HepG2 (cell line): ENCODE results near the gene RIPK1. TPM values are rescaled to one million over a fixed set of nuclear protein-coding genes. Genes with fewer than 3 reads are reported as not detected.
A peak's percentile ranks its signal among the peaks of the same experiment; 100 is the strongest.

ENCODE experiments used
- ATRX ChIP-seq: sonication (generic); formaldehyde crosslinking; IDR thresholded peaks from 2 replicates; pipeline ENCODE4 v1.4.0; 2020; ENCODE audit warnings: missing genetic modification reagents, borderline replicate concordance
- CTCF ChIP-seq: sonication (generic); formaldehyde crosslinking; IDR thresholded peaks from 2 replicates; pipeline ENCODE4 v1.5.0; 2020; ENCODE audit warnings: mild to moderate bottlenecking, missing genetic modification reagents, moderate library complexity
- GTF3A ChIP-seq: sonication (generic); formaldehyde crosslinking; conservative IDR thresholded peaks from 2 replicates; pipeline ENCODE4 v1.4.0; 2020; ENCODE audit warnings: mild to moderate bottlenecking, missing genetic modification reagents
- HDAC2 ChIP-seq: sonication (generic); formaldehyde crosslinking; IDR thresholded peaks from 2 replicates; pipeline ENCODE4 v1.4.0; 2020; ENCODE audit warnings: missing genetic modification reagents
- MIXL1 ChIP-seq: IDR thresholded peaks from 2 replicates; pipeline ENCODE4 v1.6.1; 2016
- NBN ChIP-seq: fragments of 450-650 bp; conservative IDR thresholded peaks from 2 replicates; pipeline ENCODE4 v1.6.1; 2017
- PLRG1 ChIP-seq: fragments of 450-650 bp; conservative IDR thresholded peaks from 2 replicates; pipeline ENCODE4 v1.6.1; 2016
- PRDM4 ChIP-seq: sonication (generic); formaldehyde crosslinking; IDR thresholded peaks from 2 replicates; pipeline ENCODE4 v1.9.0; 2021; ENCODE audit warnings: missing genetic modification reagents, borderline replicate concordance
- SRSF9 ChIP-seq: fragments of 200-400 bp; formaldehyde crosslinking; IDR thresholded peaks from 2 replicates; pipeline ENCODE4 v1.6.1; 2018; ENCODE audit warnings: borderline replicate concordance, mild to moderate bottlenecking, low read depth, low read length; ENCODE audit not compliant: insufficient read depth, poor library complexity, severe bottlenecking
- TBX2 ChIP-seq: sonication (generic); formaldehyde crosslinking; IDR thresholded peaks from 2 replicates; pipeline ENCODE4 v1.5.0; 2020; ENCODE audit warnings: missing genetic modification reagents, mild to moderate bottlenecking, borderline replicate concordance
- THAP8 ChIP-seq: sonication (generic); formaldehyde crosslinking; IDR thresholded peaks from 2 replicates; pipeline ENCODE4 v1.5.1; 2020; ENCODE audit warnings: missing genetic modification reagents, mild to moderate bottlenecking, borderline replicate concordance
- ZFP41 ChIP-seq: sonication (generic); formaldehyde crosslinking; IDR thresholded peaks from 2 replicates; pipeline ENCODE4 v1.4.0; 2020; ENCODE audit warnings: mild to moderate bottlenecking, missing genetic modification reagents, borderline replicate concordance
- ZNF232 ChIP-seq: sonication (generic); formaldehyde crosslinking; IDR thresholded peaks from 2 replicates; pipeline ENCODE4 v1.4.0; 2020; ENCODE audit warnings: missing genetic modification reagents, borderline replicate concordance
- ZNF331 ChIP-seq: sonication (generic); formaldehyde crosslinking; IDR thresholded peaks from 2 replicates; pipeline ENCODE4 v1.4.0; 2020; ENCODE audit warnings: missing genetic modification reagents
- ZNF510 ChIP-seq: sonication (generic); formaldehyde crosslinking; IDR thresholded peaks from 2 replicates; pipeline ENCODE4 v1.4.0; 2020; ENCODE audit warnings: low read depth, mild to moderate bottlenecking, missing genetic modification reagents
- ZNF552 ChIP-seq: sonication (generic); formaldehyde crosslinking; IDR thresholded peaks from 2 replicates; pipeline ENCODE4 v1.9.0; 2022; ENCODE audit warnings: missing genetic modification reagents, mild to moderate bottlenecking, borderline replicate concordance
- ZNF597 ChIP-seq: sonication (generic); formaldehyde crosslinking; IDR thresholded peaks from 2 replicates; pipeline ENCODE4 v1.5.0; 2020; ENCODE audit warnings: missing genetic modification reagents
- ZNF619 ChIP-seq: sonication (generic); formaldehyde crosslinking; IDR thresholded peaks from 2 replicates; pipeline ENCODE4 v1.4.0; 2020; ENCODE audit warnings: mild to moderate bottlenecking, missing genetic modification reagents
- ZSCAN22 ChIP-seq: sonication (generic); formaldehyde crosslinking; IDR thresholded peaks from 2 replicates; pipeline ENCODE4 v1.4.0; 2020; ENCODE audit warnings: mild to moderate bottlenecking, missing genetic modification reagents
- polyA plus RNA-seq, 8 experiments: library from polyadenylated mRNA; depleted of rRNA in 3 of 8; stranded (reverse) in 7 of 8; unstranded in 1 of 8; fragments of >200 nt; fragmentation: Illumina TruSeq in 4 of 8; extraction: Trizol in 4 of 8; gene quantifications; 2 replicates each; pipeline versions ENCODE4 v1.2.1 to v1.2.3, GENCODE V29; 2011 to 2016; ENCODE audit warnings: low read depth in 4 of 8, missing spikeins in 1 of 8, mixed read lengths in 1 of 8; ENCODE audit not compliant: insufficient read depth in 1 of 8
- total RNA-seq, 5 experiments: library from RNA; depleted of rRNA; stranded (reverse); fragments of >200 nt; fragmentation: Illumina TruSeq; extraction: Trizol; gene quantifications; 2 replicates each; pipeline ENCODE4 v1.2.3, GENCODE V29; 2016; ENCODE audit warnings: low read depth in 1 of 5
- TF ChIP-seq, protein P1 (sequence below): sonication (generic); formaldehyde crosslinking; IDR thresholded peaks from 2 replicates; pipeline ENCODE4 v1.8.0; 2022; ENCODE audit warnings: missing genetic modification reagents, mild to moderate bottlenecking, borderline replicate concordance
- TF ChIP-seq, protein P2 (sequence below): sonication (generic); formaldehyde crosslinking; IDR thresholded peaks from 2 replicates; pipeline ENCODE4 v1.4.0; 2020; ENCODE audit warnings: missing genetic modification reagents

Gene RIPK1
- total and polyA plus RNA-seq, 2 of the 13 experiments (the other 11 are each of a cell fraction or from before 2014, with no cell fraction given), result 9.0 to 10.3 TPM

DNA sequence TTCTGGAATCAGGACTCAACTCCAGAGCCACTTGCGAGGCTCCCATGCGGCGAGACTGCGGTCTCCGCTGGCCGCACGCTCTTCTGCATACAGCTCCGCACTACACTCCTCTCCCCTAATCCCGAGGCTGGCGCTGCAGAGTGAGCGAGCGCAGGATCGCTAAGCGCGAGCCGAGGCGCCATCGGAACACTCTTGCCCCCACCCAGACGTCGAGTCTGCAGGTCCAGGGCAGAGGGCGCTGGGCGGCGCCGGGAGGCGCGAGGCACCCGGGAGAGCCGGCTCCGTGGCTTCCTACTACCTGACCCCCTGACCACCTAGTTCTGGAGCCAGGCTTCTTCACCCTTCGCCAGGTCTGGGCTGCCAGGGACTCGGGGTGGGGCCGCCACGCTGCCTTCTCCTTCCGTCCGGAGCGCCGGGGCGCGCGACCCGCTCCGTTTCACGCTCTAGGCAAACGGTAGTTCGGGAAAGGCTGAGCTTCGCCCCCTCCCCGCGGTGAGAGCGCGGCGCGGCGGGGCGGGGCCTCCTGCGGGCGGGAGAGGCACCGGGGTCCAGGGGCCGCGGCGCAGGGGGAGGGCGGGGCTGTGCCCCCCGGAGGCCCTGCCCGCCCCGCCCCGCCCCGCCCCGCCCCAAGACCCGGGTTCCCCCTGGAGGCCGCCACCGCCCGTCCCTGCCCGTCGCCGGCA, 94.4 kb downstream of the RIPK1 start (continued):
- no peak for TF ChIP-seq ZNF597 (CRISPR knock-in tag)
- no peak for TF ChIP-seq ZNF510 (CRISPR knock-in tag)
- TF ChIP-seq TBX2 (CRISPR knock-in tag), result peak; percentile 94
- TF ChIP-seq PRDM4 (CRISPR knock-in tag), result 0 out of 2 replicates have a peak, but pooled peaks have one; percentile 9
- no peak for TF ChIP-seq SRSF9
- TF ChIP-seq THAP8 (CRISPR knock-in tag), result no peak; the same call in 1 of the 2 replicates
- TF ChIP-seq NBN, result no peak
- no peak for TF ChIP-seq ZNF232 (CRISPR knock-in tag)
- 0 out of 2 replicates have a peak, but pooled peaks have one; percentile 57 for TF ChIP-seq ZNF619
- no peak for TF ChIP-seq ATRX
- peak; percentile 83 for TF ChIP-seq ZNF552 (CRISPR knock-in tag)
- peak; percentile 84; the same call in 1 of the 2 replicates for TF ChIP-seq ZNF331 (CRISPR knock-in tag)
- TF ChIP-seq ZSCAN22 (CRISPR knock-in tag), result no peak
- 0 out of 2 replicates have a peak, but pooled peaks have one; percentile 85 for TF ChIP-seq GTF3A (CRISPR knock-in tag)
- peak; percentile 58 for TF ChIP-seq CTCF (CRISPR knock-in tag)
- peak; percentile 28; the same call in 1 of the 2 replicates for TF ChIP-seq ZFP41 (CRISPR knock-in tag)
- peak; percentile 64; the same call in 1 of the 2 replicates for TF ChIP-seq HDAC2 (CRISPR knock-in tag)
- TF ChIP-seq, protein P1, sequence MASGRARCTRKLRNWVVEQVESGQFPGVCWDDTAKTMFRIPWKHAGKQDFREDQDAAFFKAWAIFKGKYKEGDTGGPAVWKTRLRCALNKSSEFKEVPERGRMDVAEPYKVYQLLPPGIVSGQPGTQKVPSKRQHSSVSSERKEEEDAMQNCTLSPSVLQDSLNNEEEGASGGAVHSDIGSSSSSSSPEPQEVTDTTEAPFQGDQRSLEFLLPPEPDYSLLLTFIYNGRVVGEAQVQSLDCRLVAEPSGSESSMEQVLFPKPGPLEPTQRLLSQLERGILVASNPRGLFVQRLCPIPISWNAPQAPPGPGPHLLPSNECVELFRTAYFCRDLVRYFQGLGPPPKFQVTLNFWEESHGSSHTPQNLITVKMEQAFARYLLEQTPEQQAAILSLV (CRISPR knock-in tag), result peak; percentile 87
- TF ChIP-seq PLRG1, result no peak
- 0 out of 2 replicates have a peak, but pooled peaks have one; percentile 31 for TF ChIP-seq MIXL1 (CRISPR knock-in tag)
- TF ChIP-seq, protein P2, sequence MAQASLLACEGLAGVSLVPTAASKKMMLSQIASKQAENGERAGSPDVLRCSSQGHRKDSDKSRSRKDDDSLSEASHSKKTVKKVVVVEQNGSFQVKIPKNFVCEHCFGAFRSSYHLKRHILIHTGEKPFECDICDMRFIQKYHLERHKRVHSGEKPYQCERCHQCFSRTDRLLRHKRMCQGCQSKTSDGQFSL (CRISPR knock-in tag), result no peak
